ENCODE data around the gene LIMS1. TPM values are rescaled to one million over a fixed set of nuclear protein-coding genes. Genes with fewer than 3 reads are reported as not detected.

Gene LIMS1
- total and polyA plus RNA-seq, 2 donors (not counting 1 experiment from before 2014, with no cell fraction given), result 14.0 to 22.1 TPM

GRCh38 chr2:108701806-108702205 lies 167.5 kb downstream of the LIMS1 start:
- Histone ChIP-seq H3K4me2 (replicated peaks; ENCODE audit: low read depth, low read length, poor library complexity, severe bottlenecking) (no peak overlapping the region), H3K9ac (ENCODE audit: low read length) (no peak overlapping the region), H3K9me3 (ENCODE audit: control extremely low read depth in 1 of 3, control insufficient read depth in 2 of 3, insufficient read depth in 1 of 3, low read length in 2 of 3) (peaks cover 0 to 6% (median 0%) of the 10 kb centered on the region in 3 donors), H3K4me3 (ENCODE audit: control extremely low read depth in 1 of 5, extremely low read depth in 1 of 5, insufficient read depth in 1 of 5, low read depth in 2 of 5, low read length in 4 of 5) (no peak overlapping the region), H3K27ac (ENCODE audit: low read length in 2 of 2) (no peak overlapping the region), H3K4me1 (ENCODE audit: control insufficient read depth in 2 of 2, insufficient read depth in 2 of 2, low read length in 2 of 2) (no peaks in the 10 kb centered on the region), H3K79me2 (ENCODE audit: control insufficient read depth, insufficient read depth, low read length) (no peaks in the 10 kb centered on the region), H2AFZ (ENCODE audit: insufficient read depth, low read depth, low read length, poor library complexity, severe bottlenecking) (no peak overlapping the region), H3K27me3 (replicated peaks in 1 of 4; ENCODE audit: control extremely low read depth in 1 of 4, control insufficient read depth in 3 of 4, insufficient read depth in 4 of 4, low read length in 3 of 4) (no peaks in the 10 kb centered on the region), H3K36me3 (replicated peaks in 1 of 2; ENCODE audit: control extremely low read depth in 1 of 2, control insufficient read depth in 1 of 2, extremely low read depth in 1 of 2, insufficient read depth in 2 of 2, low read length in 1 of 2) (no peaks in the 10 kb centered on the region), H4K20me1 (ENCODE audit: control insufficient read depth, insufficient read depth, low read length, poor library complexity, severe bottlenecking) (no peaks in the 10 kb centered on the region)
- intact Hi-C loops (cut with micrococcal nuclease), result no loop called here
- H3K4me1 Mint-ChIP-seq, result no peaks in the 10 kb centered on the region
- no peak overlapping the region for H3K4me3 Mint-ChIP-seq
- TF ChIP-seq CTCF (IDR thresholded peaks at IDR 0.05), result no peak
- TF ChIP-seq EZH2 (IDR thresholded peaks at IDR 0.05; ENCODE audit: borderline replicate concordance, insufficient read depth, low read depth, low read length, poor library complexity, severe bottlenecking), result no peak
- no peaks in the 10 kb centered on the region for H3K27me3 Mint-ChIP-seq
- H3K9me3 Mint-ChIP-seq (ENCODE audit: insufficient read depth), result no peaks in the 10 kb centered on the region
- no CpG with 5 or more reads among the region's 2 CpGs for WGBS (ENCODE audit: insufficient coverage)
- H3K27ac Mint-ChIP-seq, result no peak overlapping the region
- no peak for ATAC-seq (ENCODE audit: low read depth)
- DNase-seq, result no peak
- CTCF ChIA-PET, result no interaction called here
- POLR2A ChIA-PET, result no interaction called here

- TF ChIP-seq EZH2 (IDR thresholded peaks at IDR 0.05; ENCODE audit: borderline replicate concordance, insufficient read depth, low read depth, low read length, poor library complexity, severe bottlenecking), result no peak
- TF ChIP-seq CTCF (IDR thresholded peaks at IDR 0.05), result no peak
- no peaks in the 10 kb centered on the region for H3K4me1 Mint-ChIP-seq
These were observed 170.6 kb downstream of the LIMS1 start for GRCh38 chr2:108704871-108705270.

More at GRCh38 chr2:108704871-108705270, 170.6 kb downstream of the LIMS1 start:
- Mint-ChIP-seq H3K27ac (no peak overlapping the region), H3K27me3 (peaks cover 2% of the 10 kb centered on the region), H3K4me3 (no peak overlapping the region), H3K9me3 (ENCODE audit: insufficient read depth) (peaks cover 4% of the 10 kb centered on the region)
- ATAC-seq (ENCODE audit: low read depth) (no peak), DNase-seq (no peak)
- Histone ChIP-seq H3K36me3 (replicated peaks in 1 of 2; ENCODE audit: control extremely low read depth in 1 of 2, control insufficient read depth in 1 of 2, extremely low read depth in 1 of 2, insufficient read depth in 2 of 2, low read length in 1 of 2) (no peaks in the 10 kb centered on the region), H3K27ac (ENCODE audit: low read length in 2 of 2) (no peak overlapping the region), H2AFZ (ENCODE audit: insufficient read depth, low read depth, low read length, poor library complexity, severe bottlenecking) (no peak overlapping the region), H3K9me3 (ENCODE audit: control extremely low read depth in 1 of 3, control insufficient read depth in 2 of 3, insufficient read depth in 1 of 3, low read length in 2 of 3) (peaks cover 0 to 11% (median 3%) of the 10 kb centered on the region in 3 donors), H3K4me3 (ENCODE audit: control extremely low read depth in 1 of 5, extremely low read depth in 1 of 5, insufficient read depth in 1 of 5, low read depth in 2 of 5, low read length in 4 of 5) (no peak overlapping the region), H3K79me2 (ENCODE audit: control insufficient read depth, insufficient read depth, low read length) (no peaks in the 10 kb centered on the region), H3K9ac (ENCODE audit: low read length) (no peak overlapping the region), H4K20me1 (ENCODE audit: control insufficient read depth, insufficient read depth, low read length, poor library complexity, severe bottlenecking) (no peaks in the 10 kb centered on the region), H3K4me1 (ENCODE audit: control insufficient read depth in 2 of 2, insufficient read depth in 2 of 2, low read length in 2 of 2) (no peaks in the 10 kb centered on the region), H3K27me3 (replicated peaks in 1 of 4; ENCODE audit: control extremely low read depth in 1 of 4, control insufficient read depth in 3 of 4, insufficient read depth in 4 of 4, low read length in 3 of 4) (no peaks in the 10 kb centered on the region), H3K4me2 (replicated peaks; ENCODE audit: low read depth, low read length, poor library complexity, severe bottlenecking) (no peak overlapping the region)
- CTCF ChIA-PET, result no interaction called here
- intact Hi-C loops (cut with micrococcal nuclease), result no loop called here
- WGBS (ENCODE audit: insufficient coverage), result 86% methylated on average over 1 of the region's 1 CpG
- POLR2A ChIA-PET, result no interaction called here

All from B cell (primary cell).